IPS-18c (cell line): Measurements from ENCODE around the gene NOC2L.
"Not testable (repeated sequence)": the region's sequence is repeated elsewhere in the genome, so short reads cannot be mapped to it uniquely, and the experiment has no call there.

Source experiments
- H3K4me3 ChIP-seq: 2 replicates; pipeline ENCODE4 v1.7.0; 2013; ENCODE audit warnings: low read depth, mild to moderate bottlenecking, low read length, moderate library complexity; ENCODE audit not compliant: insufficient read depth
- H3K9me3 ChIP-seq: one replicate; pipeline ENCODE4 v1.6.1; 2013; ENCODE audit warnings: mild to moderate bottlenecking, low read length, moderate library complexity; ENCODE audit not compliant: control insufficient read depth, insufficient read depth

NOC2L gene

DNA sequence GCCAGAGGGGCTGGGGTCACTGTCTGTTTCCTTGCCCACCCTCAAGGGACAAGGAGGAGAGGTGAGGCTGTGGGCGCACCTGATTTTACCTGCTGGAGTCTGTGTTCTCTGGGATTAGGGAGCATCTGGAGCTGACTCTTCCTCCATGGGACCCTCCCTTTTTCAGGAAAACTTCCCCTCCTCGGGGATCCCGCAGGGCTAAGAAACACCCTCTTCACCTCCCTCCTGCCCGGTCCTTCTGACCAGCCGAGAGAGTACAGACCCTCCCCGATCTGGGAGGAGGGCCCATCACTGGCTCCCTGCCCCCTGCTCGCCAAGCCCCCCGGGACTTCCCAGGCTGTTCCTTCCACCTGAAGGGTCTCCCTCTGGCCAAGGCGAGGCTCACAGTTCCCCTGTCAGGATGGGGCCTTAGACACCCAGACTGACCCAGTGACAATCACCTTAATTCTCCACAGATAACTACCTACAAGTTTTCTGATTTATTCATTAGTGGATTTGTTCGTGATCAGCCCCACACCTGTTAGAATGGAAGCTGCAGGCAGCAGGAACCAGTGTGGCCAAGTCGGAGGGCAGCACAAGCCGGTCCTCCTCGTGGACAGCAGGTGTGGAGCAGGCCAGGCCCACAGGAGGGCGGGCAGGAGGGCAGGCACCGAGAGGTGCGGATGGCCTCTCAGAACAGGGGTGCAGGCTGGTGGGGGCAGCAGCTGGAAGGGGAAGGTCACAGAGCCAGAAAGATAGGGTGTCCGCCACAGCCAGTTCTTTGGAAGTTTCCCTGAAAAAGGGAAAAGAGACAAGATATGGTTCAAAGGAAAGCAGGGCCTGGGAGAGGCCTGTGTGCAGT, 51.2 kb downstream of the NOC2L start:
- peaks cover 3% of the 10 kb centered on the region for H3K9me3 ChIP-seq
- H3K4me3 ChIP-seq: no peak overlapping the region

DNA sequence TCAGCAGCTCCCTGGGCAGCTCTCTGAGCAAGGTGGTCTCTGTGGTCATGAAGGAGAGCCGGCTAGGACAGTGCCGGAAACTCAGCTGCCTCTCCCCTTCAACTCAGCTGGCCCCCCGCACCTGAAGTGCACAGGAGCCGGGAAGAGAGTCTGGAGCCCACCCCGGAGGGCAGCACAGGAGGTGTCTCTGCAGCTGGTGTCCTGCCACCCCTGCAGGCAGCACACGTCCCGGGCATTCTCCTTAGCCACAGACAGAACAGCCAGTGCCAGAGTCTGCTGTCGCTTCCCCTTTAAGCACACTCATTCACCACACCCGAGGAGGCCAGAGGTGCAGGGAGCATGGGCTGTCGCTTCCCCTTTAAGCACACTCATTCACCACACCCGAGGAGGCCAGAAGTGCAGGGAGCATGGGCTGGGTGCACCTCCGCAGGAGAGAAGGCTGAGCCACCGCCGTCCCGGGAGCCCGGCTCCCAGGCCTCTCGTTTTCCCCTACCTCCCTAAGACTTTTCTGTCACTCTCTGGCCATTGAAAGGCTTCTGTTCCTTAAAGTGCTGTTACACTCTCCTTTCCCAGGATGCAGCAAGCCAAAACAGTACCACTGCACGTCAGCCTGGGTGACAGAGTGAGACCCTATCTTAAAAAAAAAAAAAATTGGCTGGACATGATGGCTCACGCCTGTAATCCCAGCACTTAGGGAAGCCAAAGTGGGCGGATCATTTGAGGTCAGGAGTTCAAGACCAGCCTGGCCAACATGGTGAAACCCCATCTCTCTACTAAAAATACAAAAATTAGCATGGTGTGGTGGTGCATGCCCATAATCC, 52.2 kb downstream of the NOC2L start:
- Histone ChIP-seq H3K9me3 (peaks cover 3% of the 10 kb centered on the region), H3K4me3 (no peak overlapping the region)

DNA sequence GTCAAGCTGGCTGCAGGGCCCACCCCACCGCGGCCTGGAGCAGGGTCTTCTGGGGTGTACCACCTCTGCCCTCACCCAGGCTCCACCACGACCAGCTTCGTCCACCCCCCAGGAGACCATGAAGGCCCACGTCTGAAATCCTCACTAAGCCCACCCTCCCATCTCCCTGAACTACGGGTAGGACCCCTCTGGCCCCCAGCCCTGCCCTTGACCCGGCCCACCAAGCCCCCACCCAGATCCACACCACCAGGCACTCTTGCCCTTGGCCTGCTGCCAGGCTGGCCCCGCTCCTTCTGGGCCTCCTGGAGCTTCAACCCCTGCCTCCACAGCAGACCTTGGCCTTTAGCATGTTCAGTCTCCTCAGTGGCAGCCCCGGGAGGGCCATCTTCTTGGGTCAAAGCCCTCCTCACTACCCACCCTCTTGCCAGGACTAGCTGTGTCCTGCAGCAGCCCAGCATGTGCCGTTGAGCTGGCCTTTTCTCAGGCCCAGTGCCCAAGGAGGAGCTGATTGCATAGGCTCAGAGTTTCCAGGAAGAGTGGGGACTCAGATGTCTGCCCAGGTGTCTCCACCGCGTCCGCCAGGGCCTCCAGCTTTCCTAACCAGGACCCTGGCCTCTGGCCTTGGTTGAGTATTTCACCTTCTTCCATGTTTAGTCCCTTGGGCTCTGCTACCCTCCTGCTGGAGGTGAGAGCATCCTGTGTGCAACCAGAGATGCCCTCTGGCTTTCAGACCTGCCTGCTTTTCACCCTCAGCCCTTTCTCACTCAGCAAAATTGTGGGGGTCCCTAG, 53.1 kb downstream of the NOC2L start:
- H3K9me3 ChIP-seq: peaks cover 3% of the 10 kb centered on the region
- H3K4me3 ChIP-seq: no peak overlapping the region

DNA sequence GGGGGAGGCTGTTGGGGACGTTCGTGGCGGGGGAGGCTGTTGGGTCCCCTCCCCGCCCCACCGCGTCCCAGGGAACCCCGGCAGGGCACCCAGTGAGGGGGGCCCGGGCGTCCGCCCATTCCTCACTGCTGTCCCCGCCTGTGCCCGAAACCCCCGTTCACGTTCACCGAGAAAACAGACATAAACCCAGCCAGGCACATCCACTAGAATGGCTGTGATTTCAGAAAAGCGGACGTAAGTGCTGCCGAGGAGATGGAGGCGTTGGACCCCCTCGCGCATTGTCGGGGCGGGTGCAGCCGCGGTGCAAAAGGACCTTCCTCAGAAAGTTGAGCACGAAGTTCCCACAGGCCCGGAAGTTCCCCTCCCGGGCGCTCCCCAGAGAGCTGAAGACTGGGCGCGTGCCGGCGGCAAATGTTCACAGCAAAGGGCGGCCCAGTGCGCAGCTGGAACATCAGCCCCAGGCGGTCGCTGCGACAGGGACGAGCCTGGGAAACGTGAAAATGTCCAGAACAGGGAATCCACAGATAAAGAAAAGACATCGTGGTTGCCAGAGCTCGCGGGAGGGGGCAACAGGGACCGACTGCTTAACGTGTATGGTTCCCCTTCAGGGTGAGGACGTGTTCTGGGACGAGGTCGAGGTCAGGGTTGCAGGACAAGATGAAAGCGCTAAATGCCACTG, 53.8 kb downstream of the NOC2L start:
- peaks cover 6% of the 10 kb centered on the region for H3K9me3 ChIP-seq
- H3K4me3 ChIP-seq: peak overlapping the region; percentile 55; the same call in 1 of the 2 replicates

DNA sequence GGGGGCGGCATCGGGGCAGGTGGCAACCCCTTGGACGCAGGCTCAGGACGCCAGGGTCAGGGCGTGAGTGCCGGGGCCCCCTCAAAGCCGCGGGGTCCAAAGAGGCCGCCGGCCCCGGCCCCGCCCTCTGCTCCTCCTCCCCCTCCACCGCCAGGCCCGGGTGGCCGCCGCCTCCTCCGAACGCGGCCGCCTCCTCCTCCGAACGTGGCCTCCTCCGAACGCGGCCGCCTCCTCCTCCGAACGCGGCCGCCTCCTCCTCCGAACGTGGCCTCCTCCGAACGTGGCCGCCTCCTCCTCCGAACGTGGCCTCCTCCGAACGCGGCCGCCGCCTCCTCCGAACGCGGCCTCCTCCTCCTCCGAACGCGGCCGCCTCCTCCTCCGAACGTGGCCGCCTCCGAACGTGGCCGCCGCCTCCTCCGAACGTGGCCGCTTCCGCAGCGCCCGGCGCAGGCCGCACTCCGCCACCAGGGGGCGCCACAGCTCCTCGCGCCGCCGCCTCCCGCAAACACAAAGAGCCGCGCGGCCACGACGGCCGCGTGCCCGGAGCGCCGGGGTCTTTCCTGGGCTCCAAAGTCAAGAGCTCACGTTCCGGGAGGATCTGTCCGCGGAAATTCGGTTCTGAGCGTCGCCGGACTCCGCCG, 54.6 kb downstream of the NOC2L start:
- Histone ChIP-seq H3K9me3 (peaks cover 6% of the 10 kb centered on the region), H3K4me3 (peak overlapping the region; percentile 36; the same call in 1 of the 2 replicates)

DNA sequence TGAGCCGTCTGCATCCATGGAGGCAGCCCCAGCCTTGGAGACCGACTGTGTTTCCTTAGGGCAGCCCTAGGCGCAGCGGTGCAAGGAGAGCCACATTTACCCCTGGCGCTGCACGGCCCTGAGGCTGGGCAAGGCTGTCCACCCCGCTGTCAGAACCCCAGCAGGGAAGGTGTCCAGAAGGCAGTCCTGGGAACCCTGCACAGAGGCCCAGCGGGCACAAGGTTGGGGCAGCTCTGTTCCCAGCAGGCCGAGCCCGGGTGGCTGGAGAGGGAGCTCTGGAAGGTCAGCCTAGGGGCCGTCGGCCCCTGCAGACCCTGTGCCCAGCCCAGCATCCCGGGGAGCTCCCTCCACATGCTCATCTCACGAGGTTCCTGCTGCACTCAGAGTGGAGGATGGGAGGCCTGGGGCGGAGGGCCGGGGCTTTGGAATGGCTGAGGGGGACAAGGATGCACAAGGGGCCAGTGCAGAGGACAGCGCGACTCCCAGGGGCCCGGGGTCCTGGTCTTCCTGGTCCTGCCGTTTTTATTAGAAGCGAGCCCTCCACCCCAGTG, 55.3 kb downstream of the NOC2L start:
- Histone ChIP-seq H3K4me3 (peak overlapping the region; percentile 15; the same call in 1 of the 2 replicates), H3K9me3 (peaks cover 8% of the 10 kb centered on the region)

DNA sequence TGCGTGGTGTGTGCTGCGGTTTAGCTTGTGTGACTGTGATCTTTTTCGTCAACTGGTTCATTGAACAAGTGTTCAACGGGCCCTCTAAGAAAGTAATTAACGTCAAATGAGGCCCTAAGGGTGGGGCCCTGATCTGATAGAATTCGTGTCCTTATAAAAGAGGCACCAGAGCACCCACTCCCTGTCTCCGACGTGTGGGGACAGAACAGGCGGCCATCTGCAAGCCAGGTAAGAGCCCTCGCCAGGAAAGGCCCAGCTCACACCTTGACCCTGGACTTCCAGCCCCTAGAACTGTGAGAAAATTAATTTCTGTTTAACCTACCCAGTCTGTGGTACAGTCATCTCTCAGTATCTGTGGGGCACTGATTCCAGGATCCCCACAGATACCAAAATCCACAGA, 55.8 kb downstream of the NOC2L start:
- no peak overlapping the region for H3K4me3 ChIP-seq
- peaks cover 8% of the 10 kb centered on the region for H3K9me3 ChIP-seq

DNA sequence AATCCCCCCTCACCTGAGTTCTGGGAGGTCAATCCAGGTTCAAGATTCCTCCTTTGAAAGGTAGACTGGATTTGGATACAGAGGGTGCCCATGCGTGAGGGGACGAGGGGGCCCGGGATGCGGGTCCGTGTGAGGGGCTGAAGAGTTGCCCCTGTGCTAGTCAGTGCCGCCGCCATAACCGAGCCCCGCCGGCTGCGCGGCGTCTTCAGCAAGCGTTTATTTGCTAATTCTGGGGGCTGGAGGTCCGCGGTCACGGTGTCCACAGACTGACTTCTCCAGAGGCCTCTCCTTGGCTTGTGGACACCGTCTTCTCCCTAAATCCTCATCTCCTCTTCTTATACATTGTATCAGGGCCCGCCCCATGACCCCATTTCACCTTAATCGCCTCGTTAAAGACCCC, 56.3 kb downstream of the NOC2L start:
- H3K4me3 ChIP-seq: no peak overlapping the region

DNA sequence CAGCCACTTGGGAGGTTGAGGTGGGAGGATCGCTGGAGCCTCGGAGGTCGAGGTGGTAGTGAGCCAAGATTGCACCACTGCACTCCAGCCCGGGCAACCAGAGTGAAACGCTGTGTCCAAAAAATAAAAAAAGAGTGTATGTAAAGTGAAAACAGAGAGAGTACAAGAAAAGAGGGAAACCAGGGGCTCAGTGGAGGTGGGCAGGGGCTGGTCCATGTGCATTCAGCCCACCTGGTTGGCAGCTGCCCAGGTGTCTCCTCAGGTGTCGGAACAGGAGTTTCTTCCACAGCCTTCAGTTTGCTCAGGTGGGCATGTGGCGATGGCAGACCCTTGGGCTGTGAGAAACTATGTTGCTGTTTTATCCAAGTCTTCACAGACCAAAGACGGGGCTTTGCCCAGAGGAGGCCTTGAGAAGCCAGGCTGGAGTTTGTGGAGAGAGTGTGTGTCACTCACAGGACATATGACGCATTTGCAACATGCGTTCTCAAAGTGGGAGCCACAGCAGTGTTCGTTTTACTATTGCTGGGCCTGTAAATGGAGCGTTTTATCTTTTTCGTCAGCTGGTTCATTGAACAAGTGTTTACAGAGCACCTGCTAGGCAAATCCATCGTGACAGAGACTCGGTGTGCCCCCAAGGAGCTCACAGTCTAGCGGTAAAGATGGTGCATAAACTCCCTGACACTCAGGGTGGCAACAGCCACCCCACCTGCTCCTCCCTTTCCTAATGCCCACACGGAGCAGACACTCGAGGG, 57.8 kb downstream of the NOC2L start:
- H3K4me3 ChIP-seq: no peak overlapping the region
- peaks cover 8% of the 10 kb centered on the region for H3K9me3 ChIP-seq

More for the DNA sequence above, 56.3 kb downstream of the NOC2L start:
- peaks cover 8% of the 10 kb centered on the region for H3K9me3 ChIP-seq

DNA sequence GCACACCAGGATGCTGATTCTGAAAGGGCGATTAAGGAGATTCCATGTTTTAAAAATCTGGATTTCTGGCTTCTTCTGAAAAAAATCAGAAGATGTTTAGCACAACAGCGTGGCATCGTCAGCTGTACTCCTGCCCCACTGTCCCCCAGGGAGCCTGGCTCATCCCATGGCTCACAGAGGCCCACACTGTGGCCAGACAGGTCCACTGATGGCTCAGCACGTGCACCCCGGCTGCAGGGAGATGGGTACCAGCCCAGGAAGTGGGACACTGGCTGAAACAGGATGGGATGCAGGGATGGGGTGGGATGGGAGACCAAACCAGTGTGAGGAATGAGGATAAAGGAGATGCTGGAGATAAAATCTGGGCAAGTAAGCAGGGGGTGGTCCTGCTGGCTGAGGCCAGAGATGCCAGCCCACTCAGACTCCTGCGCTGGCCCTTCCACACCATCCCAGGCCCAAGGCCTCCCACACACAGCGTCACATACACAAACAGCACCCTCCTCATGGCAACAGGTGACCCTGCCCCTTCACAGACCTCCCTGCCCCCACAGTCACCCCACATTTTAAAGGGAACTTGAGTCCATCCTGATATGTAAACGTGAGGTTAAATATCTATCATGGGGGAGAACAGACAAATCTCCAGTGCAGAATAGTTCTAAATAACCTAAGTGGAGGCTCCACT, 59.3 kb downstream of the NOC2L start:
- peaks cover 6% of the 10 kb centered on the region for H3K9me3 ChIP-seq
- no peak overlapping the region for H3K4me3 ChIP-seq

DNA sequence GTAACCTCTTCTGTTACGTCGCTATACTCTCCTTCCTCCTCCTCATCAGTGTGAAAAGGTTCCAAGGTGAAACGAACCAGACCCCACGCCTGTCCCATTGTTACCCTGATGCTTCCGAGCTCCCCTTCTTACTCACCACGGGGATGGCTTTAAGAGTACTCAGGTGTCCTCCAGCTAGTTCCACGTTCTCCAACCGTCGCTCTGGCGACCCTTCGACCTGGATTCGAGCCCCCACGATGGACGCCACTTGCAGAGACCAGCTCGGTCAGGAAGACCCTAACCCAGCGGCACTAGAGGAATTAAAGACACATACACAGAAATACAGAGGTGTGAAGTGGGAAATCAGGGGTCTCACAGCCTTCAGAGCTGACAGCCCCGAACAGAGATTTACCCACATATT, 61.1 kb downstream of the NOC2L start:
- H3K4me3 ChIP-seq, H3K9me3 ChIP-seq: not testable (repeated sequence)

DNA sequence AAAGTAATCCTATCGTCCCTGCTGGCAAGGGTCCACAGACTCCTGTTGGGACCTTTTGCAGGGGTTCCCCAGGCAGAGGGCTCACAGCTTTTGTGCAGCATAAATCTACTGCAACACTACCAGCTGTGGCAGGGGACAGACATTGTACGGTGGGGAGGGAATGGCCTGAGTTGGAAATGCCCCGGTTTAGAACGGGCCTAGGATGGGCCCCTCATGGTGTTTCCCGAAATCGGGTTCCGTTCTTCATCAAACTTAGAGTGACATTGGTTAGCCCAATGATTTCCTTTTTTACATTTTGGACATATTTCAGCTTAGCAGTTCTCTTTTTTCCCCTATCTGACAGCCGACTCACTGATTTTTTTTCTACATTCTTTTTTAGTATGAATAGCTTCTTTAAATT, 61.8 kb downstream of the NOC2L start:
- Histone ChIP-seq H3K9me3 (peaks cover 6% of the 10 kb centered on the region), H3K4me3 (no peak overlapping the region)
